Epithelial cell of proximal tubule (primary cell): ENCODE measurements around the gene GLT1D1. TPM values are rescaled to one million over a fixed set of nuclear protein-coding genes. Genes with fewer than 3 reads are reported as not detected.

Experiments used
- DNase-seq: peaks from one replicate; pipeline ENCODE4 v3.0.0-alpha.2; 2011; ENCODE audit warnings: low read depth
- H3K4me3 ChIP-seq: 2 replicates; pipeline ENCODE4 v1.5.1; 2011; ENCODE audit warnings: low read depth, mild to moderate bottlenecking, low read length
- total RNA-seq: library from RNA; depleted of rRNA; stranded (reverse); fragments of >200 nt; gene quantifications from 2 replicates; pipeline ENCODE4 v1.2.3, GENCODE V29; 2015
- TF ChIP-seq, protein P1 (sequence below): conservative IDR thresholded peaks from 2 replicates; pipeline ENCODE4 v1.5.1; 2012; ENCODE audit warnings: low read depth, mild to moderate bottlenecking, low read length

GLT1D1 gene
- total RNA-seq, 1 donor from 2014 or later: 0.46 TPM

- TF ChIP-seq, protein P1, sequence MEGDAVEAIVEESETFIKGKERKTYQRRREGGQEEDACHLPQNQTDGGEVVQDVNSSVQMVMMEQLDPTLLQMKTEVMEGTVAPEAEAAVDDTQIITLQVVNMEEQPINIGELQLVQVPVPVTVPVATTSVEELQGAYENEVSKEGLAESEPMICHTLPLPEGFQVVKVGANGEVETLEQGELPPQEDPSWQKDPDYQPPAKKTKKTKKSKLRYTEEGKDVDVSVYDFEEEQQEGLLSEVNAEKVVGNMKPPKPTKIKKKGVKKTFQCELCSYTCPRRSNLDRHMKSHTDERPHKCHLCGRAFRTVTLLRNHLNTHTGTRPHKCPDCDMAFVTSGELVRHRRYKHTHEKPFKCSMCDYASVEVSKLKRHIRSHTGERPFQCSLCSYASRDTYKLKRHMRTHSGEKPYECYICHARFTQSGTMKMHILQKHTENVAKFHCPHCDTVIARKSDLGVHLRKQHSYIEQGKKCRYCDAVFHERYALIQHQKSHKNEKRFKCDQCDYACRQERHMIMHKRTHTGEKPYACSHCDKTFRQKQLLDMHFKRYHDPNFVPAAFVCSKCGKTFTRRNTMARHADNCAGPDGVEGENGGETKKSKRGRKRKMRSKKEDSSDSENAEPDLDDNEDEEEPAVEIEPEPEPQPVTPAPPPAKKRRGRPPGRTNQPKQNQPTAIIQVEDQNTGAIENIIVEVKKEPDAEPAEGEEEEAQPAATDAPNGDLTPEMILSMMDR: no peak
- no peak for DNase-seq
- H3K4me3 ChIP-seq: no peak overlapping the region
These were observed 42.8 kb upstream of the GLT1D1 start for GRCh38 chr12:128810182-128811127.

- TF ChIP-seq, protein P1: no peak
- no peak overlapping the region for H3K4me3 ChIP-seq
- no peak for DNase-seq
These were observed 41.5 kb upstream of the GLT1D1 start for GRCh38 chr12:128811806-128812205.

- TF ChIP-seq, protein P1: no peak
- no peak for DNase-seq
These were observed 39.9 kb upstream of the GLT1D1 start for GRCh38 chr12:128813392-128813791.

DNA sequence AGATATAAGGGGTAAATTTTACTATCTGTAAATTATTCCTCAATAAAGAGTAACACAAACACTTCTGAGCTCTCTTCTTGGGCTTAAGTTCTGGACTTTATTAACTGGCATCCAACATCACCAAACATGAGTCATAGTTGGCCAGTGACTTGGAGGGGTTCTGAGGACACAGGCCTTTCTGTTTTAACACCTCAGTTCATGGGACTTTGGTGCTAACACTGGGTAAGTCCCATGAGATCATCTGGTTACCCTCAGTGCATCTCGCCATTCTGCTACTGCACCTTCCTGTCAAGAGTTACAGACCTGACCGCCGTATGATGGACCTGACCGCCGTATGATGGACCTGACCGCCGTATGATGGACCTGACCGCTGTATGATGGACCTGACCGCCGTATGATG lies 39.4 kb upstream of the GLT1D1 start:
- H3K4me3 ChIP-seq: no peak overlapping the region
- no peak for DNase-seq
- TF ChIP-seq, protein P1: no peak

More at GRCh38 chr12:128813392-128813791, 39.9 kb upstream of the GLT1D1 start:
- no peak overlapping the region for H3K4me3 ChIP-seq

- no peak for DNase-seq
- TF ChIP-seq, protein P1: no peak
- no peak overlapping the region for H3K4me3 ChIP-seq
These were observed 38.6 kb upstream of the GLT1D1 start for GRCh38 chr12:128814411-128815261.

DNA sequence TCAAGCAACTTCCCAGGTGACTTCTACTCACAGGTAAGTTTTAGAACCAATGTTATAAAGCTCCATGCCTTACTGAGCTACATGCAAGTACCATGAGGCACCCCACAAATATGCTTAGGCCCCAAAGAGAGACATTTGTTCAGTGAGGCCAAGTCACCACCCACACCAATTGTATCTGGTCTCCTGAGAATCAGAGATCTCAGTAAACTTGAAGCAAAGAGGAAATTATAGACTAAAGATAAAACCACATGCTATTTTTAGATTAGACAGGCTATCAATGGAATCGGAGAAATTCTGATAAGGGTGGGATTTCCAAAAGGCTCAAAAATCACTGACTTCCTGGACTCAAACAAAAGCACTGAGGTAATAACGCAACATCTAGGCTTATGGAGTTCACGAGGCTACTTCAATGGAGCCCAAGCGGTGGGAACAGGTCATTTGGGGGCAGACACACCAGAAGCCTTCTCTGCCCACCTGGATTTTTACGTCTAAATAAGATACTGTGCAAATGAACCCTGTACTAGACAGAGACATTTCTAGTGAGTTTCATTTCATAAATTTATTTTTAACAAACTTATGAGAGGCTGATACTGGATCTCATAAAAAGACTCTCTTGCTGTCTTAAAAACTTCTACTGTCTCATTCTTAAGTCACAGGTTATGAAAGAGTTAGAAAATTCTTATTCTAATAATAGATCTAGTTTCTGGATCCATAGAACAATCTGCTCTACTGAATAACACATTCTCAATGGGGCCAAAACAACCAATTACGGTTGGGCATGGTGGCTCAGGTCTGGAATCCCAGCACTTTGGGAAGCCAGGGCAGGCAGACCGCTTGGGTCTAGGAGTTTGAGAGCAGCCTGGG lies 37.3 kb upstream of the GLT1D1 start:
- no peak for DNase-seq
- no peak overlapping the region for H3K4me3 ChIP-seq
- TF ChIP-seq, protein P1: no peak
